ENCODE data around the gene EIF4B.

EIF4B gene

DNA sequence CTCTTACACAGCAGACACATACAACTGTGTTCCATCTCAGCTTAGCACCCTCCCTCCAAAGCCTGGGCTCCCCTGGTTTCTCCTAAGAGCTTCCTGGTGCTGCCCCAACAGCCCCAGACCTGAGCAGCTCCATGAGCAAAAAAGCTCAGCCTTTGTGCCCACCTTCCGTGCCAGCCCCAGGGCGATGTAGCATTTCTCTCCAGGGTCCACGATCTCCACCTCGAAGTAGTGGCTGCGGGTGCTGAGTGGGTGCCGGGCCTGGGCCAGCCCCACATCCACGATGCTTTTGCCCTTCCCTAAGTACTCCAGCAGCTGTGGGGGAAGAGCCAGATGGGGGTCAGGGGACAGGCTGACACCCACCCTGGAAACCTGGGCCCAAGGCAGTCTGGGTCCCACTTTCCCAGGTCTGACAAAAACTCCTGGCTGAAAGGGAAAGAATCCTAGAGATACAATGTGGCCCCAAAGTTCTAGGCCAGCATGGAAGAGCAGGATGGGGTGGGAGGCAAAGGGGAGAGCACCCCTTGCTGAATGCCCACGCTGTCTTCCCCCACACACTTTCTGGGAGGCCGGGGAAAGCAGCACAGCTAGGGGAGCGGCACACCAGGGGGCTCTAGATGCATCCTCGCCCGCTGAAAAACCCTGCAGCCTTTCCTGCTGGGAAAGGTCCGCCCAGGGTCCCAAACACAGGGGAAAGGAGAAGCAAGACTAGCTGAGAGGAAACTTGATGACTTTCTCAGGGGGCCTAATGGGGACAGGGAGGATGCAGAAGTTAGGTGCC is 61.9 kb downstream of the EIF4B start:
- peaks cover 3 to 6% of the 10 kb centered on the region in 2 donors for H3K36me3 ChIP-seq (replicated peaks in 1 of 2; ENCODE audit: control insufficient read depth in 2 of 2, insufficient read depth in 2 of 2, low read length in 2 of 2)
- peaks cover 12 to 18% of the 10 kb centered on the region in 2 donors for H3K4me1 ChIP-seq (ENCODE audit: control insufficient read depth in 2 of 2, insufficient read depth in 1 of 2, low read depth in 1 of 2, low read length in 2 of 2)
- no peaks in the 10 kb centered on the region for H3K79me1 ChIP-seq (ENCODE audit: low read depth, low read length)
- H4K91ac ChIP-seq (ENCODE audit: low read depth, low read length, poor library complexity), result no peak overlapping the region
- no peak overlapping the region for H2AK5ac ChIP-seq (ENCODE audit: low read depth, low read length)
- H4K8ac ChIP-seq (ENCODE audit: low read depth, low read length), result no peak overlapping the region
- no peak overlapping the region for H3K4me2 ChIP-seq (ENCODE audit: insufficient read depth, low read length, poor library complexity, severe bottlenecking)
- no peaks in the 10 kb centered on the region for H3K27me3 ChIP-seq (ENCODE audit: control insufficient read depth in 3 of 3, insufficient read depth in 3 of 3, low read depth in 1 of 3, low read length in 3 of 3)
- H3K4ac ChIP-seq (ENCODE audit: low read length), result no peak overlapping the region
- no peak for DNase-seq (ENCODE audit: low spot score)
- H2BK120ac ChIP-seq (ENCODE audit: low read depth, low read length), result no peak overlapping the region
- no peak overlapping the region for H3K9ac ChIP-seq (ENCODE audit: low read depth, low read length, poor library complexity)
- H2BK5ac ChIP-seq (ENCODE audit: low read length), result no peak overlapping the region
- peak overlapping the region; percentile 11 for H3K14ac ChIP-seq (ENCODE audit: low read length)
- no peak overlapping the region for H3K18ac ChIP-seq (ENCODE audit: low read length)
- H2AFZ ChIP-seq (ENCODE audit: low read length), result no peak overlapping the region
- no peak overlapping the region for H3K23ac ChIP-seq (ENCODE audit: low read depth, low read length, poor library complexity)
- no peak overlapping the region for H2BK12ac ChIP-seq (ENCODE audit: low read length)
- no peaks in the 10 kb centered on the region for H3K9me3 ChIP-seq (replicated peaks in 1 of 2; ENCODE audit: control insufficient read depth in 2 of 2, insufficient read depth in 1 of 2, low read depth in 1 of 2, low read length in 2 of 2)
- no CpG with 5 or more reads among the region's 13 CpGs for WGBS, 2 donors (ENCODE audit: extremely low coverage in 2 of 2, insufficient read length in 2 of 2, insufficient replicate concordance in 1 of 2)
- H3K27ac ChIP-seq (replicated peaks; ENCODE audit: low read length), result no peak overlapping the region
- no peak overlapping the region for H3K4me3 ChIP-seq (ENCODE audit: low read length in 2 of 2)
- H2BK15ac ChIP-seq (ENCODE audit: low read length), result no peak overlapping the region

DNA sequence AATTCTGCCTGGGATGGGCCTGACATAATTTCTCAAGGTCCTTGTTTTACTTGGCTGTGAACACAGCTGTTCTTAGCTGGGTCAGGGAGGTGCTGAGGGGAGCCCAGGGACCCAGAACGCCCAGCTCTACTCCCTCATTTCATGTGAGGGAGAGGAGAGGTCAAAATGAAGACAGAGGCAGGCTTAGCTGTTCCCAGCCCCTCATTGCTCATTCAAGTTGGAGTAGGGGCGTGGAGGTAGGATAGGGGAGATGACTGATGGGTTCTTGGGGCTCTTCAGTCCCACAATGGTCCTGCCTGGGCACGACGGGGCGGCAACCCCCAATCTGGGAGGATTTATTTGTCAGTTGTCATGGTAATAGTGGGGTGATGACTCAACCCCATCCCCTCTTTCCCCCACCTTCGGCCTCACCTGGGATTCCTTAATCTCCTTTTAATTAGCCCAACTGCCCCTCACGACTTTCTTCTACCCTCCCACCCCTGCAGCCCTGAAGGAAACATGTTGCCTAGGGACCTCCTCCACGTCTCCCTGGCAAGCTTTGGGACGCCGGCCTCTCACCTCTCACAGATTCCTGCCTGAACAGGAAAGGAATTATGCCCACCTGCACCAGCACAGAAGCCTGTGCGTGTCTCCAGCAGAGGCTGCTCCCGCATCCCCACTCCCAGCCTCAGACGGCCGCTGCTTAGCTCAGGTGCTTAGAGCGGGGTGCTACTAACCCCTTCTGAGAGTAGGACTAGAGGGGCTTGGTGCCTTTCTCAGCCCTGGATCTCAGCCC is 62.7 kb downstream of the EIF4B start:
- peaks cover 3 to 9% of the 10 kb centered on the region in 2 donors for H3K36me3 ChIP-seq (replicated peaks in 1 of 2; ENCODE audit: control insufficient read depth in 2 of 2, insufficient read depth in 2 of 2, low read length in 2 of 2)
- no peak overlapping the region for H2BK120ac ChIP-seq (ENCODE audit: low read depth, low read length)
- DNase-seq (ENCODE audit: low spot score), result no peak
- H3K79me1 ChIP-seq (ENCODE audit: low read depth, low read length), result no peaks in the 10 kb centered on the region
- no peak overlapping the region for H3K4me3 ChIP-seq (ENCODE audit: low read length in 2 of 2)
- H3K27me3 ChIP-seq (ENCODE audit: control insufficient read depth in 3 of 3, insufficient read depth in 3 of 3, low read depth in 1 of 3, low read length in 3 of 3), result no peaks in the 10 kb centered on the region
- no peak overlapping the region for H4K91ac ChIP-seq (ENCODE audit: low read depth, low read length, poor library complexity)
- no peak overlapping the region for H3K18ac ChIP-seq (ENCODE audit: low read length)
- H3K14ac ChIP-seq (ENCODE audit: low read length), result no peak overlapping the region
- H3K27ac ChIP-seq (replicated peaks; ENCODE audit: low read length), result no peak overlapping the region
- H2BK12ac ChIP-seq (ENCODE audit: low read length), result no peak overlapping the region
- H3K4ac ChIP-seq (ENCODE audit: low read length), result no peak overlapping the region
- H3K9ac ChIP-seq (ENCODE audit: low read depth, low read length, poor library complexity), result no peak overlapping the region
- peak overlapping the region; percentile 26 for H3K23ac ChIP-seq (ENCODE audit: low read depth, low read length, poor library complexity)
- no peak overlapping the region for H2AK5ac ChIP-seq (ENCODE audit: low read depth, low read length)
- H3K9me3 ChIP-seq (replicated peaks in 1 of 2; ENCODE audit: control insufficient read depth in 2 of 2, insufficient read depth in 1 of 2, low read depth in 1 of 2, low read length in 2 of 2), result no peaks in the 10 kb centered on the region
- no peak overlapping the region for H2BK5ac ChIP-seq (ENCODE audit: low read length)
- peaks cover 12 to 20% of the 10 kb centered on the region in 2 donors for H3K4me1 ChIP-seq (ENCODE audit: control insufficient read depth in 2 of 2, insufficient read depth in 1 of 2, low read depth in 1 of 2, low read length in 2 of 2)
- WGBS, 2 donors (ENCODE audit: extremely low coverage in 2 of 2, insufficient read length in 2 of 2, insufficient replicate concordance in 1 of 2), result no CpG with 5 or more reads among the region's 15 CpGs
- no peak overlapping the region for H2BK15ac ChIP-seq (ENCODE audit: low read length)
- no peak overlapping the region for H4K8ac ChIP-seq (ENCODE audit: low read depth, low read length)
- no peak overlapping the region for H3K4me2 ChIP-seq (ENCODE audit: insufficient read depth, low read length, poor library complexity, severe bottlenecking)
- no peak overlapping the region for H2AFZ ChIP-seq (ENCODE audit: low read length)

- Histone ChIP-seq H3K14ac (ENCODE audit: low read length) (no peak overlapping the region), H3K27ac (replicated peaks; ENCODE audit: low read length) (no peak overlapping the region), H3K18ac (ENCODE audit: low read length) (no peak overlapping the region), H2BK15ac (ENCODE audit: low read length) (no peak overlapping the region), H3K4me3 (ENCODE audit: low read length in 2 of 2) (no peak overlapping the region), H3K4ac (ENCODE audit: low read length) (no peak overlapping the region), H3K79me1 (ENCODE audit: low read depth, low read length) (no peaks in the 10 kb centered on the region), H2AK5ac (ENCODE audit: low read depth, low read length) (no peak overlapping the region), H3K4me1 (ENCODE audit: control insufficient read depth in 2 of 2, insufficient read depth in 1 of 2, low read depth in 1 of 2, low read length in 2 of 2) (peaks cover 12 to 20% of the 10 kb centered on the region in 2 donors), H4K91ac (ENCODE audit: low read depth, low read length, poor library complexity) (no peak overlapping the region), H4K8ac (ENCODE audit: low read depth, low read length) (no peak overlapping the region), H3K4me2 (ENCODE audit: insufficient read depth, low read length, poor library complexity, severe bottlenecking) (no peak overlapping the region), H3K9me3 (replicated peaks in 1 of 2; ENCODE audit: control insufficient read depth in 2 of 2, insufficient read depth in 1 of 2, low read depth in 1 of 2, low read length in 2 of 2) (no peaks in the 10 kb centered on the region), H2BK120ac (ENCODE audit: low read depth, low read length) (no peak overlapping the region), H3K23ac (ENCODE audit: low read depth, low read length, poor library complexity) (peak overlapping the region; percentile 26), H3K27me3 (ENCODE audit: control insufficient read depth in 3 of 3, insufficient read depth in 3 of 3, low read depth in 1 of 3, low read length in 3 of 3) (no peaks in the 10 kb centered on the region), H3K9ac (ENCODE audit: low read depth, low read length, poor library complexity) (no peak overlapping the region), H3K36me3 (replicated peaks in 1 of 2; ENCODE audit: control insufficient read depth in 2 of 2, insufficient read depth in 2 of 2, low read length in 2 of 2) (peaks cover 3 to 13% of the 10 kb centered on the region in 2 donors), H2AFZ (ENCODE audit: low read length) (no peak overlapping the region), H2BK5ac (ENCODE audit: low read length) (no peak overlapping the region), H2BK12ac (ENCODE audit: low read length) (no peak overlapping the region)
- no CpG with 5 or more reads among the region's 12 CpGs for WGBS, 2 donors (ENCODE audit: extremely low coverage in 2 of 2, insufficient read length in 2 of 2, insufficient replicate concordance in 1 of 2)
- DNase-seq (ENCODE audit: low spot score), result no peak
Measured at GRCh38 chr12:53069621-53070410, 63.6 kb downstream of the EIF4B start.

All from neuronal stem cell (in vitro differentiated cells).